Left ventricle myocardium superior (tissue), 1 donor: Measurements from ENCODE around the gene IPO11. TPM values are rescaled to one million over a fixed set of nuclear protein-coding genes. Genes with fewer than 3 reads are reported as not detected.
A peak's percentile ranks its signal among the peaks of the same experiment; 100 is the strongest.

Experiments
- ATAC-seq: fragments of 200-7000 bp; cut with Tn5 transposase; one replicate; pipeline ENCODE4 v1.9.1; 2020; ENCODE audit warnings: mild to moderate bottlenecking, moderate library complexity
- DNase-seq: peaks from one replicate; pipeline ENCODE4 v3.0.0-alpha.2; 2020
- intact Hi-C: fragments of 100-400 bp; cut with micrococcal nuclease; formaldehyde crosslinking; loops from one replicate; pipeline ENCODE4 v1.11.0; 2022
- total RNA-seq: library from RNA; stranded (reverse); fragmentation: NEBNext Ultra II Directional; extraction: Animal tissue kit (Norgen Biotek cat#: 25700); gene quantifications from one replicate; pipeline ENCODE4 v1.2.1, GENCODE V29; 2021
- donor health status: DM: no; HTN: yes; CAD: no; lungs with severe emphysema.

Gene IPO11
- total RNA-seq, 1 donor from 2014 or later, result 38.9 TPM

- DNase-seq (no peak), ATAC-seq (peak; percentile 87)
- intact Hi-C loops, result no loop called here
Observed at GRCh38 chr5:62431735-62432620, 19.4 kb downstream of the IPO11 start.

GRCh38 chr5:62432621-62433064, 20.1 kb downstream of the IPO11 start:
- intact Hi-C loops, result no loop called here
- ATAC-seq (peak; percentile 62), DNase-seq (no peak)

DNA sequence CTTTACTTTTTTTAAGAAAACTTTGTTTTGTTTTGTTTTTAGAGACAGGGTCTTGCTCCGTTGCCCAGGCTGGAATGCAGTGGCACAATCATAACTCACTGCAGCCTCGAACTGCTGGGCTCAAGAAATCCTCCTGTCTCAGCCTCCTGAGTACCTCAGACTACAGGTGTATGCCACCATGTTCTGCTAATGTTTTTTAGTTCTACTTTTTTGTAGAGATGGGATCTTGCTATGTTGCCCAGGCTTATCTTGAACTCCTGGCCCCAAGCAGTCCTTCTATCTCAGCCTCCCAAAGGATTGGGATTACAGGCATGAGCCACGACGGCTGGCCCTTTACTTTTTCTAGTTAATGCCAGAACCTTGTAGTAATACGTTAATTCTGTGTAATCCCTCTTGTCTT, 36.0 kb downstream of the IPO11 start:
- intact Hi-C loops, result no loop called here

GRCh38 chr5:62450259-62450658, 37.7 kb downstream of the IPO11 start:
- no peak for ATAC-seq
- intact Hi-C loops, result no loop called here
- DNase-seq, result no peak

More for the DNA sequence above, 36.0 kb downstream of the IPO11 start:
- no peak for ATAC-seq
- no peak for DNase-seq

- intact Hi-C loops, result no loop called here
- no peak for ATAC-seq
- DNase-seq, result no peak
Observed at GRCh38 chr5:62457071-62457470, 44.5 kb downstream of the IPO11 start.

GRCh38 chr5:62460578-62460983, 48.0 kb downstream of the IPO11 start:
- DNase-seq (no peak), ATAC-seq (no peak)
- intact Hi-C loops, result loop anchor here (10.0 kb wide), 1 partner anchor 314 kb away; no protein-coding TSS in a partner anchor

DNA sequence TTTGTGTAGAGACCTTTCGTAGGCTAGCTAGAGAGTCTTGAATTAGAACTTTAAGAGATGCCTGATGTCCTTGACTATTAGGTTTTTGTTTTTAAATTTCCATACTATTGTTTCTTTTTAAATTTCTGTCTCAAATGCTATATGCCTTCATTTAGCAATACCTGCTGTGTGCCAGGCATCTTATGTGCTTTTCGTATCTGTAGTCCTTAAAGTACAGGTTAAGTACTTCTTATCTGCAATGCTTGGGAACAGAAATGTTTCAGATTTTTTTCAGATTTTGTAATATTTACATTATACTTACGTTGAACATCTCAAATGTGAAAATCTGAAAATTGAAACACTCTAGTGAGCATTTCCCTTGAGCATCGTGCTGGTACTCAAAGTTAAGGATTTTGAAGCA, 49.0 kb downstream of the IPO11 start:
- ATAC-seq (no peak), DNase-seq (no peak)
- intact Hi-C loops, result loop anchor here (10.0 kb wide), 1 partner anchor 313 kb away; no protein-coding TSS in a partner anchor

DNA sequence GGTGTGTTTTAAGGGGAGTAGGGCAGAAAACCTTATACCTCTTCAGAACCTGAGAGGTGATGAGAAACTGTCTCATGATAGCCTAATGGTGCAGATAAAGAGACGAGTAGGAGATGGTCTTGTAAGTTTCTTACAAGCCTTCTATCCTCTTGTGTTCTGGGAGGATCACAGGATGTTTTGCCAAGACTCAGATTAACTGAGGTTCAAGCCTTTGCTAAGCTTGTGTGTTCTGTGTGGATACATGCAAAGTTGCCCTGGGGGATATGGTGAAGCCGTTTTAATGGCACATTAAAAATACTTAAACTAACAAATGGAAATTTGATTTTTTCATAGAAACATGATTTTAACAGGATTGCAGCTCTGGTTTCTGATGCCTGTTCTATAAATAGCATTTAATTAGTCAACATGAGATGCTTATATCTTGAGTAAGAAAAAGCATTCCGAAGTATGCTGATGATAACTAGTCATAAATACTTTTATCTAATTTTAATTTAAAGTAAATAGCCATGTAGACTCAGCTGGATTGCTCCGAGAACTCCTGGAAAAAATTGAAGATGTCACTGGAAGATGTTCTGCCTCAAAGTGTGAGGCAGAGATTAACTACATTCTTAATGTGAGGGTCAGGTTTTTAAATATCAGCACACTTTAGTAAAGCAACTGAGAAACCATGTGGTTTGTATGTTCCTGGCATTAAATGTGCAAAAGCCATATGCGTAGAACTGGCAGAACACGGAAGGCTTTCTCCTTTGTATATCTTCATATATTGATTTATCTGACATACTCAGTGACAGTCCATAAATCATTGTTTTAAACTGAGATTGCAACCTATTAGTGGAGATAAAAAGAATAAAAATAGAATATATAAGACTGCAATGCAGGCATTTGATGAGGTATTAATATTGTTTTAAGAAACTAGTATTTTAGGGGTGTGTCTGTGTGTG, 53.7 kb downstream of the IPO11 start:
- intact Hi-C loops, result loop anchor here (10.0 kb wide), 1 partner anchor 309 kb away; no protein-coding TSS in a partner anchor
- no peak for DNase-seq
- ATAC-seq, result no peak

DNA sequence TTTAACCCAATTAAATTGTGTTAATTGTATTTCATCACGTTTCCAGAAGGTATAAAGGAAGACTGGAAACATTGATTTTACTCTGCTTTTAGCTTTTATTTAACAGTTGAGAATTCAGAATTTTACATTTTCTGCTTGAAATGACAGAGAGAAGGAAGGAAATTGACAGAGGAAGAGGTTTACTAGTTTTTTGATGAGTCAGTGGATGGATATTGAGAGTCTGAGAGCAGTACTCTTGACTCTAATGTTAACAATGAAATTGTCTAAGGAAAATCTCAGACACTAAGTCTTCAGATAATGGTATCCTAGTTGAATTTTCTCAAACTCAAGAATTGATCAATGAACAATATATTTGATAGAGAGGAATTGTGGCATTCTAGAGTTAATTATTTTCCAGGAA, 60.6 kb downstream of the IPO11 start:
- no peak for ATAC-seq
- intact Hi-C loops, result no loop called here
- DNase-seq, result no peak

GRCh38 chr5:62475072-62475471, 62.5 kb downstream of the IPO11 start:
- intact Hi-C loops, result no loop called here
- no peak for DNase-seq
- no peak for ATAC-seq

DNA sequence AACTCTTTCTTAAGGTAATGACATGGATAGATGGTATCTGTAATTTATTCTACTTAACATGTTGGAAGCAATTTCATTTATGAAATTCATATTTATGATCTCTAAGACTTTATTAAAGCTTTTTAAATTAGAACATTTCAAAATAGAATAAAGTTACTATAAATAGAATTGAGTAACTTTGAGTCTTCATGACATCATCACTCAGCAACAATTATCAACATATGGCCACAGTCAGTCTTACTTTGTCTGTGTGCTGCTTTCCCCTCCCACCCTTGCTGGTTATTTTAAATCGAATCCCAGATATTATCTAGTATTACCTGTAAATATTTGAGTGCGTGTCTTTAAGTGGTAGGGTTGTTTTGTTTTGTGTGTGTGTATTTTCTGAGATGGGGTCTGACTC, 65.2 kb downstream of the IPO11 start:
- ATAC-seq (no peak), DNase-seq (no peak)
- intact Hi-C loops, result no loop called here

DNA sequence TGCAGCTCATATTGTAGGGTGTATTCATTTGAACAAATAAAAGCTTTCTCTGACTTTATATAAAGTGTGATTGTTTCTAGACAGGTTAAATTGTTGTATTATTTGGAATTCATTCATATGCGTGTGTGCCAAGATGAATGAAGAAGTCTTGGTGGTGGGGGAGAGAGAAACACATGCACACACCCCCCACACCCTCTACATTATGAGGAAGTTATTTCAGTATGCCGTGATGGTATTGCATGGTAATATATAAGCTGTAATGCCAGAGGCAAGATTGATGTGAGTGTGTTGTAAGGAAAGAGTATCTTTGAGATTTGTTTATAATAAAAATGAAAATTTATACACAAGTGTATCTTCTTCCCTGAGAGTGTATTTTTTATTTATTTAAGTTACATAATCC, 71.0 kb downstream of the IPO11 start:
- intact Hi-C loops, result no loop called here
- DNase-seq (no peak), ATAC-seq (no peak)

DNA sequence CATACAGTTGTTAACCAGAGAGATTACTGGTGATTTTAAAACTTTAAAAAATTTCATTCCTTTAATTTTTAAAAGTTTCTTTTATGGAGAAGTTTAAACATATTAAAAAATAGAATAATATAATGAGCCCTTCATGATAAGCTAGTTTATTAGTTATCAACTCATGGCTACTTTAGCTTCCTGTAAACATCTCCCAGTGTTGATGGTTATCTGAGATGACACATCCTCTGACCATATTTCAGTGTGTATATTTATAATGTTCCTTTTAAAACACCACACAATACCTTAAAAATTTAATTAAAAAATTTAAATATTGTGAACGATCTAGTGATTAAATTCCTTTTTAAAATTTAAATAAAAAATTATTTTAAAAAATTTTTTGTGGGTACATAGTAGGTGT, 74.1 kb downstream of the IPO11 start:
- DNase-seq (no peak), ATAC-seq (no peak)
- intact Hi-C loops, result no loop called here

GRCh38 chr5:62488531-62488930, 76.0 kb downstream of the IPO11 start:
- no peak for ATAC-seq
- DNase-seq, result no peak
- intact Hi-C loops, result no loop called here

DNA sequence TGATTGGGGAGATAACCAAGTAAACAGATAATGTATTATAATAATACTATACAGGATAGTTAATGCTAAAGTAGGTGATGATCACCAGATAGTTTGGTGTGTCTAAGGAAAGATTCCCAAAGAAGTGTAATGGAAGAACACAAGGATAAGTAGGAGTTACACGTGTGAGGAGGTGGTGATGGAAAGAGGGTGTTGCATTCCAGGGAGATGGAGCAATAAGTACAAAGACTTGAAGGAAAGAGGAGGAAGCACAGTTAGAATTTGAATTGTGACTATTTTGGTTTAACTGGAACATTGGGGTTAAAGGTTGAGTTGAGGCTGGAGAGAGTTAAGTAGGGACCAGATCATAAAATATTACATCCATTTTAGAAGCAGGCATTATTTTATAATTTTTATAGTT, 76.9 kb downstream of the IPO11 start:
- ATAC-seq (no peak), DNase-seq (no peak)
- intact Hi-C loops, result no loop called here

DNA sequence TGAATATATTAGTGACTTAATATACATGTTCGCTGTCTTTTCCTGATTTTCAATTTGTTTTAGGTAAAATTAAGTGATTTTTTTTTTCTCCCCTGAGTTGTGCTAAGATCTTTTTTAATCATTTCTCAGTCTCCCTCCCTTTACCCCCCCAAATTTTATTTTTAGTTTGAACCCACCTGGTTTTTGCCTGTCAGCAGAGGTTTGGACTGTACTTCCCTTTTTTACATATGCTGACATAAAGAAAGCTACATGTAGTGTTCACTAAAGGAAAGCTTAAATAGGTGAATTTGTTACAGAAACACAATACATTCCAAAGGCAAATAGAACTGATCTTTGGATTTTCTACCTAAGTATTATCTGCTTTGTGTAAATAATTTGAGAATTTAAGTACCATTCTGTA, 82.2 kb downstream of the IPO11 start:
- DNase-seq, result no peak
- intact Hi-C loops, result no loop called here
- no peak for ATAC-seq

DNA sequence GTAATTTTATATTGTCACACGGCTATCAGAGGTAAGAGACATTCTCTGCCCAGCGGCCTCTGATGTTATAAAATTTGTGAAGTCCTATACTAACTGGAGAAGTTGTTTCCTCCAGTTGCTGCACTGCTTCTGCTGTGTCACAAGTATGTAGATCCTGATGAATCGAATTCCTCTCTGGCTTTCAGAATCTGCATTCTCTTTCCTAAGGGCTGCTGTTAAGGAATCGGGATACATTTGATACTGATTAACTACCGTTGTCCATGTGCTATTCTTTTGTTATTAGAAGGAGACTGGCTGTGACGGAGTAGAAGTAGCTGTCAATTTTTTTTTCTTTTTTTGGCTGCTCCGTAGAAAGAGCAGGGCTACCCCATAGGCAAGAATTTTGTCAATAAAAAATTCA, 84.3 kb downstream of the IPO11 start:
- intact Hi-C loops, result no loop called here
- DNase-seq (no peak), ATAC-seq (no peak)

- intact Hi-C loops, result no loop called here
Observed at GRCh38 chr5:62498961-62499360, 86.4 kb downstream of the IPO11 start.

GRCh38 chr5:62499756-62500155, 87.2 kb downstream of the IPO11 start:
- DNase-seq (no peak), ATAC-seq (no peak)
- intact Hi-C loops, result no loop called here

More at GRCh38 chr5:62498961-62499360, 86.4 kb downstream of the IPO11 start:
- ATAC-seq (no peak), DNase-seq (no peak)
